GM19324 (cell line): ENCODE results near the gene PLAGL1.
"Not testable (repeated sequence)": the region's sequence is repeated elsewhere in the genome, so short reads cannot be mapped to it uniquely, and the experiment has no call there.

Experiments
- ATAC-seq: cut with Tn5 transposase; IDR thresholded peaks from one replicate; pipeline ENCODE4 v1.9.1; 2021; ENCODE audit warnings: mild to moderate bottlenecking, moderate library complexity; ENCODE audit not compliant: unreplicated experiment, low FRiP score

The PLAGL1 gene

DNA sequence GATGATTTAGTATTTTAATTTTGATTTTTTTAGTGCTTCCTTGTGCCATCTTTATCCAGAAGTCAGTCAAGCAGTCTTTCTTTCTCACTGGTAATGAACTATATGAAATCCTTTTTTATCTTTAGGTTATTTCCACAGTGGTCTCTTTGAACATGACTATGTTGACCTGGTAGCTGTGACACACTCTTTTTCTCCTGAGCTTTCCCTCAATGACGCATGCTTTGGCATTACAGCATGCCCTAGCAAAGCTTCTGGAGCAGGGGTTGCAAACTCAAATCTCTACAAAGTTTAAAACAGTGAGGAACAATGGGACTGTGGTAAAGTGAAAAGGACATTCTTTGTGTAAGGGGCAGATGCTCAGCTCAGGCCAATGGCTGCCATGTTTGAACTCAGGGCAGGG, 4.5 kb upstream of the PLAGL1 start:
- no peak for ATAC-seq

DNA sequence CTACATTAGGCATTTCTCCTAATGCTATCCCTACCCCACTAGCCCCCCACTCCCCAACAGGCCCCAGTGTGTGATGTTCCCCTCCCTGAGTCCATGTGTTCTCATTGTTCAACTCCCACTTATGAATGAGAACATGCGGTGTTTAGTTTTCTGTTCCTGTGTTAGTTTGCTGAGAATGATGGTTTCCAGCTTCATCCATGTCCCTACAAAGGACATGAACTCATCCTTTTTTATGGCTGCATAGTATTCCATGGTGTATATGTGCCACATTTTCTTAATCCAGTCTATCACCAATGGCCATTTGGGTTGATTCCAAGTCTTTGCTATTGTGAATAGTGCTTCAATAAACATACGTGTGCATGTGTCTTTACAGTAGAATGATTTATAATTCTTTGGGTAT, 1.6 kb upstream of the PLAGL1 start:
- not testable (repeated sequence) for ATAC-seq

DNA sequence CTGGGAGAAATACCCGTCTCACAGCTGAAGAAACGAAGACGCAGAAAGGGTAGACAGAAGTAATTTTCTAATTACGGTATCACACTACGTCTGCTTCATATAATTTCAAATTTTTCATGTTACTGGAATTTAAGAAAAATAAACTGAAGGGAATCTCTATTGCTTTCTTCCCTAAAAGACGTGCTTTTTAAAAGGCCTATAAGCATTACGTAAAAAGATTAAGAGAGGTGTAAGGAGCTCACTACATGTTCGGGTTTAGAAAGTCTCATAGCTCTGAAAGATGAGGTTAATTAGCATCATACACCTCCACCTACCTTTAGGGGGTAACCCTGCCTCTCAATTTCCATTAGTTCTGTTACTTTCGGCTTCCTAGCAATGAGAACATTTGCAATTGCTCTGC, 787 bp upstream of the PLAGL1 start:
- no peak for ATAC-seq

DNA sequence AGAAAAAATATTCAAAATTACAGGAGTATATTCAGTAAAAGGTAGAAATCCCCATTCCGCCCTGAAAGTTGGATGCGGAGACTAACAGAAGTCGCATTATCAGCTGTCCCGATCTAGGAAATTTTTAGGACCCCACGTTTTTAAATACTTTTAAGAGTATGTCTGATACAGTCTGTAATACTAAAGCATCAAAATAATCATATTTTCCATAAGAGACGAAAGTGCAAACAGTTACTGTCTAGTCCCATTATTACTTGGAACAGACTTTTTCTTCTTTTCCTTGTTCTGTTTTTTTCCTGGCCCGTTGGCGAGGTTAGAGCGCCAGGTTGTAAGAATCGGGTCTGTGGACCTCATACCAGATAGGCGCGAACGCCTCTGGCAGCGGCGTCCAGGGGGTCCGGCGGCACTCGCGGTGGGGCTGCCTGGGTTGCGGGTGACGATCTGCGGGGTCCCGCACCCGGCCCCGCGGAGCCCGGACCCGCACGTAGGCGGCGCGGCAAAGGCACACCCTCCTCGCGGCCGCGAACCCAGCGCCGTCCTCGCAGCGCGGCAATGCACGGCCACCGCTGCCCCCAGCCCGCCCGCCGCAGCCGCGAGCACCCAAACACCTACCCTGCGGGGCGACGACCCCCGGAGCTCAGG, 460 bp downstream of the PLAGL1 start:
- ATAC-seq: no peak

DNA sequence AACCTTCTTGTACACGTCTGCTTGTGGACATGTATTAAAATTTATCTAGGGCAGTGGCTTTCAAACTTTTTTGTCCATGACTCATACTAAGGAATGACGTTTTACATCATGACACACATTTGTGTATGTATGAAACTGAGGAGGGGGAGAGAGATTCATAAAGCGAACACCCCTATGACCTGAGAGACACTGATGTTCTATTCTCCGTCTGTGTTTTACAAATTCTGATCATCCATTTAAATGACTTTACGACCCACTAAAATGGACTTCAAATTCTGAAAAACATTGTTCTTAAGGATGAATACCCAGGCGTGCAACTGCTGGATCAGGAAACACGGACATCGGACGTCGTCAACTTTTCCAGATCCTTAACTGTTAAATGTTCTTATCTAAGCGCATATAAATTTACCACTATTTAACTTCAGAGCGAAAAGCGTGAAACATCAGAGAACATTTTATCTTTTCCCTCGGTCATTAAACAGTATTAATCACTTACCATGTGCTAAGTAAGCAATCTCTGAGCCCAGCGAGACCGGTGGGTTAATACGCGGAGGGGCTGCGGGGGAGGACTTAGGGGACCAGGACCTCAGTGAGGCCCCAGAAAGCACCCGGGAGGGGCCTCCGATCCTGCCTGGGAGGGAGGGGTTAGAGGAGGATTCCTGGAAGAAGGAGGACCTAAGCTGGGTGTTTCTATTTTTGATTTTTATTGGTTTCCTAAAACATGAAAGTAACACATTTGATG, 1.2 kb downstream of the PLAGL1 start:
- no peak for ATAC-seq

DNA sequence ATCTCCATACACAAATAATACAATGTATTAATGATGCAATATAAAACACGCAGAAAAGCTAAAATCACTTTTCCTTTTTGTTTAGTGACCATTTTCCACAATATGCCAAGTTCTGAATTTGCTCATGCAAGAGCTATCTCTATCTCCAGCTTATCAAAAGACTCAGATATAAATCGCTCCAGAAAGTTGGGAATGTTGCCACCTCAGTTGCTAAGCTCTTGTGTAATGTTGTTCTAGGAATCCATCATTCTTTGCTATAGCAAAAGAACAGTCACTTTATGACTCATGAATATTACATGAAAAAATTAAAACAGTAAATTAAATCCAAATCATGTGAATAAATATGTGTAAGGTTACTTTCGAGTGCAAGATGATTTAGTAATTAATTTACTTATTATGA, 8.7 kb downstream of the PLAGL1 start:
- no peak for ATAC-seq

DNA sequence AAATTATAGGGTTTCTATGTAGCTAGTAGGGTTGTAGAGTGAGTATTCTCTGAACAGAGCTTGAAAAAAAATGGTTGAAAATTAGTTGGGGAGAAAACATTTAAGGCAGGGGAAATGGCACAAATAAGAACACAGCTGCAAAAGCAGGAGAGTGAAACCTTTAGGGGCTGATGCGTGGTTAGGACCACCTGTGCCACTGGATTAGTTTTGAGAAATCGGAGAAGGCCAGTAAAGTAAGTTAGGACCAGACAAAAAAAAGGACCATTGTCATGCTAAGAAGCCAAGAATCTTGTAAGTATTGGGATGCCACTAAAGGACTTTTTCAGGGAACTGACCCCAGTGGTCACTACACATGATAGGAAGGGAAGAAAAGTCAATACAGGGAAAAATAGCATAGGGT, 9.4 kb downstream of the PLAGL1 start:
- no peak for ATAC-seq

DNA sequence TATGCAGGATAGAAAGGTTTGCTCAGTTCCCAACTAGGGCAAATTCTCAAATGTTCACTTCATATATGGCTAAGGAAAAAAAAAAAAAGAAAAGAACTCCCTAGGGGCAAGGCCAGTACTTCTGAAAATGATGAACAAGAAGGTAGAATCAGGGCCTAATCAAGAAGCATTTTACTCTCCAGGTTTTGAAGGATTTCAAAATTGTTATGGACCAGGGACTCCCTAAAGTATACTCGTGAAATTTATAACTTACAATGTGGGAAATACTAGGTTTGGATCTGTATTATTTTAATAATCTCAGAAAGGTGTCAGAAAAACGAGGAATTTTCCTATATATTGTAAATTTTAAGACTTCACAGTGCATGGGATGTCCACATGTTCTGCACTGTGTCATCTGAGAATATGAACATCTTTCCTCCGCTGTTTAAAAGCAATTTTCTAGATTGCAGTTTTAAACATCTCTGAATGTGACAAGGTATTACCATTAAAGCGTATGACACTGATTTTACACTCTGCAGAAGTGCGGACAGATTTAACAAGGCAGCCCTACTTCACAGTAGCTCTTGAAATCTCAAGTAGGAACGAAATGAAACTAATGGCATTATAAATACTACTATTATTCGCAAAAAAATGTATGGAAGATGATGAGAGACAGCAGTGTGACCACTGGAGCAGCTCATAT, 14.0 kb downstream of the PLAGL1 start:
- no peak for ATAC-seq

DNA sequence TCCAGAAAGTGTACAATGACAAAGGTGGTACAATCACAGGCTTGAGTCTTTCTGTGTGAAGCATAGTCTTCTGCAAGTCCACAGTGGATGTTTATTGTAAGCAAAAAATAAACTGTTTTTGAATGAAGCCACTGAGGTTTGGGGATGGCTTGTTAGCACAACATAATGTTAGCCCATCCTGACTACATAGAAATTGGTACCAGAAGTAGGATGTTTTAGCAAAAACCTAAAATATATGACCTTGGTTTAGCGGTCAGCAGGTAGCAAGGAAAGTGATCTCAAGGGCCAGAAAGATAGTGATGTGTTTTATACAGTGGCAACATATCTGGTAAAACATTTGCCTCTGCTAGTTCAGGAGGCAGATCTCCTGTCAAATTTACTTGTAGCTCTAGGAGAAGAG, 15.8 kb downstream of the PLAGL1 start:
- ATAC-seq: no peak

DNA sequence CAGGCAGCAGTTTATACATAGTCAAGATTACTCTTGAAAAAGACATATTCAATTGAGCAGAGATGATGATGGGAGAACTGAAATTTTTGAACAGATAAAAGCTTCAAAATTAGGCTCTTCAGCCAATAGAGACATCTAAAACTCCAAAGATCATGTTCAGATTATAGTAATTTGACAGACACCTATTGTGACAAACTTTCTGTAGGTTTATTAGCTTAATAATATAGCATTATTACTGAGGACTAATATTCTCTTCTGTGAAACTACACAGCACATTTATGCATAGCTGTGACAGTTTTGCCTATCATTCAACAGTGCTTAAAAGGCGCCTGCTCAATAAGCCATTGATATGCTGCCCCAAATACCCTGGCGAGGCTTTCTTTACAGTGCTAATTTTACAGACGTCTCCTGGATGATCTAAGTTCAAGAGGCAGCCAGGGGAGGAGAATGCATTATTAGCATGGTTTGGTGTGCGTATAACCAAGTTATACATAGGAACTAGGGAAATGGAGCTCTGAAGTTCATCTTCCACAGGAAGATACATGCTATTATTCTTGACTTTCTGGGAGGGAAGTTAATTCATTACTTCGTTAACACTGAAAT, 21.5 kb downstream of the PLAGL1 start:
- ATAC-seq: no peak

DNA sequence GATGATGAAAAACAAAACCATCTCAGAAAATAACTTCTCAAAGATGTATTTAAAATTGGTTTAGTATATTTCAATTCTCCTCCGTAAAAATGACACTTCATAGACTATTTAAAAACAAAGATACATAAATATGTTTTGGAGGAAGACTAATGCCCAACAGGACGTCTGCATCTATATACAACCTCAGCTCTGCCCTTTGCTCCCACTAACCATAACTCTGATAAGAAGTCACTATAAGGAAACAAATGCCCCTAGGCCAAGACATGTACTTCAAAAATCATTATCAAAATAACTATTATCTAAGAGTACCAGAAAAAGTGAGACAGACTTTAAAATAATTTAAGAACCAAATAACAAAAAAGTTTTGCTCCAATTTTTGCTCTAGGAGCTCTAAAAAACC, 23.4 kb downstream of the PLAGL1 start:
- ATAC-seq: no peak

DNA sequence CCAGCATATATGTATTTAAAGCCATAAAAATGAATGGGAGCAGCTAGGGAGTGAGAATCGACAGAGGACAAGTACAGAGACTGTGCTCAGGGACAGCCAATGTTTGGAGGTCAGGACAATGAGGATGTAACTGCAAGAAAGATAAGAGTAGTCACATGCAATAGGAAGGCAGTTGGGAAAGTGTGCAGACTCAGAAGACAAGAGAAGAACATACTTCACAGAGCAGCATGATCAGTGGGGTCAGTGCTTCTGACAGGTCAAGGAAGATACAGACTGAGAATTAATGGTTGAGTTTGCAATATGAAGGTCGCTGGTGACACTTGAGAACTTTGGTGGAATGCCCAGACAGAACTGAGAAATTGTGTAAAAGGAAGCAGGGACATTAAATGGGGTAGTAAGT, 25.1 kb downstream of the PLAGL1 start:
- no peak for ATAC-seq

DNA sequence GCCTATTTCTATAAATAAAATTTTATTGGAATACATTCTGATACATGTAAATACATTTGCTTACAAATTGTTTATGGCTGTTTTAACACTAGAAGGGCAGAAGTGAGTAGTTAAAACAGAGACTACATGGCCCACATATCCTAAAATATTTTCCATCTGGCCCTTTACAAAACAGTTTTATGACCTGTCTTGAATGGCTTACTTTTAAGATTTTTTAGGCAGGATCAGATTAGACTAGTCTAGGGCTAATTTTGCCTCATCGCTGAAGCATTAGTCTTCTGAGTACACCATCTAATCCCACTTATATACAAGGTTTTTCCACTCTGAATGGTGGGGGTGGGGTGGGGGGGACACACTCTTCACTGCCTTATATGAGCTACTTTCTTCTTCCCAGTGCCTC, 27.1 kb downstream of the PLAGL1 start:
- ATAC-seq: no peak

DNA sequence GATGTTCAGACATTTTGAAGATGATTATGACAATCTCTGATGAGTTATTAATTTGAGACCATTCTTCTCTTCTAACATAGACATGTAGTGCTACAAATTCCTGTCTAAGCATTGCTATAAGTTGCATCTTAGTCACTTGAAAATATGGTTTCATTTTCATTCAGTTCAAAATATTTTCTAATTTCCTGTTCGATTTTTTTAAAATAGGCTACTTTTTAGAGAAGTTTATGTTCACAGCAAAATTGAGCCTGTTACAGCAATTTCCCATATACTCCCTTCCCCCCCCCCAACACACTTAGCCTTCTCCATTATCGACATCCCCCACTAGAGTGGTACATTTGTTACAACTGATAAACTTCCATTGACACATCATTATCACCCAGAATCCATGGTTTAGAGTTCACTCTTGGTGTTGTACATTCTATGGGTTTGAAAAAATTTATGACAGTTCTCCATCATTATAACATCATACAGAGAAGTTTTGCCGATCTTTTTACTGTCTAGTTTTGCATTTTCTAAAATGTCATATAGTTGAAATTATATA, 31.2 kb downstream of the PLAGL1 start:
- ATAC-seq: no peak

DNA sequence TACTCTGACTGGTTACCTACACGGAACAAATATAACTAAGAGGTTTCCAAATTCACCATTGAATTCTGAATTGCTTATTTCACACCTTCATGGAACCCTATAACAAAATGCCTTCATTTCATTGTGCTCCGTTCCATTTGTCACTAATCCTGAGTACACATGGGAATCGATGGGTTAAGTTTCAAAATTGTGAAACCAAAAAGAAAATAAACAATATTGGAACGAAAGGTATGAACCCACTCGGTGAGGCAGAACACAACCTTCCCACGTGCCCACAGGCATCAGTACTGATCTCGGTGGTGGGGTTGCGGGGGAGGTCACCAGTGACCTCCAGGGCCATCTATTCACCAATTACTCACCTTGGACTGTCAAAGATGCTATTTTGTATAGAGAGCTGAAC, 34.0 kb downstream of the PLAGL1 start:
- no peak for ATAC-seq

DNA sequence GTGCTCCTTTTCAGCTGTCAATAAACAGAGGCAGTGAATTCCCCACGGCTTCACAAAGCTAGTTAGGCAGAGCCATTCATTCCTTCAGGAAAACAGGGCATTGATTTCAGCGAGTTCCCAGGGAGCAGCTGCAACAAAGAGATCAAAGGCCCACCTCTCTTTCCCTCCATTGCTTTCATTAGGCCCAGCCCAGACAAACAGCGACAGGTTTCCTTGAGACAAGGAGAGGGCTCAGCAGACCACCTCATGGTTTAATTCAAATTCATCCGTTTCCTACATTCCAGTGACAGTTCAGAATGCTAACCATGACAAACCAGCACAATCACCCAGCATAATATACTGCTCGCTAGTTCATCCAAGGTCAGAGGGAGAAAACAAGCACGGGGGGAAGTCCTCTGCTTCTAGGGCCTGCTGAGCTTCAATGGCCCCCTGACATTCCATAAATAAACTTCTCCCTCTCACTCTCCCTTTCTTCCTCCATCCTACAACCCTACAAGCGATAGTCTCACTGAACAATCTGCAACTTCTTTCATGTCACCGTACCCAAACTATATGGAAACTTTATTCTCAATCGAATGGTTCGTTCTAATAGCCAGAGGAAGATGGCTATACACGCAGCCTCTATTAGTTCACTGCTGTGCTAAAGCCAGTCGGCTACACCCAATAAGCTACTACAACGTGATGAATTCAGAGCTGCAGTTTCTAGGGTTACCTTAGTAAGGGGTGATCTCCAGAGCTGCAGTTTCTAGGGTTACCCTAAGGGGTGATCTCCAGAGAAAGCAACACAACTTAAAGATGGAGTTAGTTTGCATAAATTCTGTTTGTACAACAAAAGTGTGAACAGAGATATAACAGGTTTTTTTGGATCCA, 34.7 kb downstream of the PLAGL1 start:
- ATAC-seq: no peak

DNA sequence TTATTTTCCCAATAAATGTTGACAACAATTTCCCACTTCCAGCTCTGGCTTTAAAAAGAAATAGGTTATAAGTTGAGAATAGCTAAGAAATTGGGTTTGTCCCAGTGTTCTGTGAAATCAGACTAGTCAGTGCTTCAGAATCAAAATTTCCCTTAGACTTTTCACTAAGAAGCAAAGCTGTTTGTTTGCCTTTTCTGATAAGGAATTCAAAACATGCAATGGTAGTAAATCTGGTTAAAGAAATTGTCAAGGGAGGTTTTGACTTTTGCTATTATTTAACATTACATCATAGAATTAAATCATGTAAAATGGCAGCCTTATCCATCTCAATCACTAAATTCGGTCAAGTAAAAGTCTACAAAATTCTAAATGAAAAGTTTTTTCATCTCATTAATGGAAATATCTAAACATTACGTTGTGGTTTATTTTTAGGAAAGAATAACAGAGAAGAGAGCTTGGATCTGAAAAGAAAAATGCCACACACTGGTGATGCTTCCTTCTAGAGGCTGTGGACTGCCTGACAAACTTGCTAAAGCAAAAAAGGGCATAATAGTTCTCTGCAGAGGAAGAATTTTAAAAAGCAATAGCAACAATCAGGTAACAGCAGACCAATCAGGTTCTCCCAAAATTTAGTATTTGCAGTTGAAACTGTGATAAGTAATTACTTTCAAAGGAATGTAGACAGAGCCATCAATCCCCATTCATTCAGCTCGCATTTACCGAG, 36.4 kb downstream of the PLAGL1 start:
- no peak for ATAC-seq

DNA sequence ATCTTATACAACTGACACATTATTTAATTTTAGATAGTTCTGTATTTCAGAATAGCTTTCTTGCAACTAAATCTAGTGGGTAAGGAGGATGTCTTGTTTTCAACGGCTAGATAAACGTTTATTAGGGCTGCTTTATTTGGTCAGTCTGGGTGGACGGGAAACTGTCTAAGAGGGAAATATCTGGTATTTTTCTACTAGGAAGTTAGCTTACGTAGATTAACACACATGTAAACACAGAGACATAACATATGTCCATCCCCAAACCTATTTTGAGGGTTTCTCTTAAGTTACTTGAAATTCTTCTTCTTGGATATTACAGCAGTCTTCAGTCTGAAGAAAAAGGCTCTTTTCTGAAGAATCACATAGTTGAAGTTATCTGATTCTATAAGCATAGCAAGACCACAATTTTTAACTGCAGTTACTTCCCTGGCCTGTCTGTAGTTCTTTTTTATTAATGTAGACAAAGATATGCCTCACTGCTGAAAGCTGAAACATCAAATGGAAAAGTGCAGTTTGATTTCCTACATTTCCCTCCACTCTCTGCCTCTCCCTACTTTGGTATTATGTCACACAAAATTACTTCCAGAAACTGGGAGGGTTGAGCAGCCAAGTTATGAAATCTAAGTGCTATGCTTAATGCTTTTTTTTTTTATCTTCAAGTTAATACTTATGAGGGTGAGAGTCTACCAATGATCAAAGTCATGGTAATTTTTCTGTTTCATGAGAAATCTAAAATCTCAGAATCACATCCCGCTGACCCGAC, 37.4 kb downstream of the PLAGL1 start:
- no peak for ATAC-seq

DNA sequence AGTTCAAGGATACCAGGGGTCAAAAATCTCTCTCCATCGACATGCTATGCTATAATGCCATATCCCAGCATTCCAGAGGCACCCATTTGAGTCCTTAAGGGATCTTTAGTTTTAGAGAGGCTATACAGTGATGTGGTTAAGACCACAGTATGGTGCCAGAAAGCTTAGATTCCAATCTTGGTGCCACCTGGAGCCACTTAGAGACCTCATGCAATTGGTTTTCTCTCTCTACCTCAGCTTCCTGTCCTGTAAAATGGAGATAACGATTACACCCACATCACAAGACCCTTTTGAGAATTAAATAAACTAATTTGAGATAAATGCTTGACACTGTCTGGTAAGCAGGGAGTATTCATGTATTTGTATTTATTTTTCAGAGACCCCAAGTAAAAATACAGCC, 39.0 kb downstream of the PLAGL1 start:
- no peak for ATAC-seq
